PC-3 (cell line): ENCODE data around the gene NTRK1.

ENCODE experiments used
- CTCF ChIP-seq: fragments of 300-600 bp; sonication (generic); conservative IDR thresholded peaks from 2 replicates; pipeline ENCODE4 v1.5.1; 2017; ENCODE audit warnings: antibody characterized with exemption, low read depth, mild to moderate bottlenecking, low read length
- EZH2 ChIP-seq: fragments of 300-600 bp; sonication (generic); IDR thresholded peaks from one replicate; pipeline ENCODE4 v1.6.1; 2017; ENCODE audit warnings: antibody characterized with exemption, mild to moderate bottlenecking, low read length; ENCODE audit not compliant: unreplicated experiment
- EZH2phosphoT487 ChIP-seq: fragments of 300-600 bp; sonication (generic); IDR thresholded peaks from 2 replicates; pipeline ENCODE4 v1.6.1; 2018; ENCODE audit warnings: mild to moderate bottlenecking, antibody characterized with exemption, low read length, borderline replicate concordance

GRCh38 chr1:156905176-156905575, 44.5 kb downstream of the NTRK1 start:
- TF ChIP-seq CTCF = no peak
- TF ChIP-seq EZH2phosphoT487 = no peak
- TF ChIP-seq EZH2 = no peak
